Neural cell (in vitro differentiated cells): Measurements from ENCODE around the gene COL21A1. TPM values are rescaled to one million over a fixed set of nuclear protein-coding genes. Genes with fewer than 3 reads are reported as not detected.

ENCODE experiments used
- H2AFZ ChIP-seq: fragments of 200-600, 300-800 bp; sonication (generic), shearing (Covaris generic); 2 replicates; pipeline ENCODE4 v1.6.0; 2014; ENCODE audit warnings: low read depth, mild to moderate bottlenecking, antibody characterized with exemption, low read length, moderate library complexity
- H3F3A ChIP-seq: fragments of 200-600 bp; shearing (Covaris generic); 2 replicates; pipeline ENCODE4 v1.6.1; 2016; ENCODE audit warnings: mild to moderate bottlenecking, moderate library complexity, mixed read lengths, antibody characterized with exemption, low read length; ENCODE audit not compliant: insufficient read depth, poor library complexity, severe bottlenecking
- H3K27ac ChIP-seq: fragments of 200-600, 300-800 bp; sonication (generic), shearing (Covaris generic); 2 replicates; pipeline ENCODE4 v1.5.1; 2014; ENCODE audit warnings: mild to moderate bottlenecking, low read length, moderate library complexity
- H3K27me3 ChIP-seq: fragments of 300-800, 200-600 bp; sonication (generic), shearing (Covaris generic); 2 replicates; pipeline ENCODE4 v1.6.0; 2014; ENCODE audit warnings: mild to moderate bottlenecking, low read depth, low read length, moderate library complexity; ENCODE audit not compliant: insufficient read depth
- H3K36me3 ChIP-seq: fragments of 300-800, 200-600 bp; sonication (generic), shearing (Covaris generic); 2 replicates; pipeline ENCODE4 v1.5.1; 2014; ENCODE audit warnings: mild to moderate bottlenecking, antibody characterized with exemption, low read length, moderate library complexity; ENCODE audit not compliant: insufficient read depth
- H3K4me2 ChIP-seq: fragments of 300-800, 200-600 bp; sonication (generic), shearing (Covaris generic); 2 replicates; pipeline ENCODE4 v1.6.0; 2014; ENCODE audit warnings: mild to moderate bottlenecking, low read length
- H3K4me3 ChIP-seq: fragments of 300-800, 200-600 bp; sonication (generic), shearing (Covaris generic); 2 replicates; pipeline ENCODE4 v1.5.1; 2014; ENCODE audit warnings: mild to moderate bottlenecking, low read length, moderate library complexity
- H3K79me2 ChIP-seq: fragments of 200-600 bp; shearing (Covaris generic); replicated peaks from 2 replicates; pipeline ENCODE4 v1.6.0; 2014; ENCODE audit warnings: mild to moderate bottlenecking, low read length, moderate library complexity; ENCODE audit not compliant: insufficient read depth
- H3K9ac ChIP-seq: fragments of 300-800, 200-600 bp; sonication (generic), shearing (Covaris generic); 2 replicates; pipeline ENCODE4 v1.6.1; 2016; ENCODE audit warnings: mild to moderate bottlenecking, low read length, mixed read lengths
- H3K9me2 ChIP-seq: fragments of 200-600 bp; shearing (Covaris generic); 2 replicates; pipeline ENCODE4 v1.6.1; 2016; ENCODE audit warnings: mild to moderate bottlenecking, low read length, mixed read lengths; ENCODE audit not compliant: insufficient read depth
- H3K9me3 ChIP-seq: fragments of 200-600, 300-800 bp; sonication (generic), shearing (Covaris generic); 2 replicates; pipeline ENCODE4 v1.6.1; 2016; ENCODE audit warnings: mild to moderate bottlenecking, mixed run types, low read length, moderate library complexity, mixed read lengths
- H4K20me1 ChIP-seq: fragments of 200-600 bp; shearing (Covaris generic); 2 replicates; pipeline ENCODE4 v1.6.1; 2016; ENCODE audit warnings: mild to moderate bottlenecking, mixed run types; ENCODE audit not compliant: insufficient read depth
- EZH2 ChIP-seq: fragments of 200-600, 300-800 bp; shearing (Covaris generic), sonication (generic); IDR thresholded peaks from 2 replicates; pipeline ENCODE4 v1.6.1; 2014; ENCODE audit warnings: antibody characterized with exemption, low read length, borderline replicate concordance, mild to moderate bottlenecking; ENCODE audit not compliant: insufficient read depth, poor library complexity, severe bottlenecking
- RAD21 ChIP-seq: fragments of 450-650 bp; conservative IDR thresholded peaks from 2 replicates; pipeline ENCODE4 v1.6.1; 2014; ENCODE audit warnings: antibody characterized with exemption, mild to moderate bottlenecking, moderate library complexity
- SMC3 ChIP-seq: fragments of 450-650 bp; conservative IDR thresholded peaks from 2 replicates; pipeline ENCODE4 v1.6.1; 2014; ENCODE audit warnings: antibody characterized with exemption, mild to moderate bottlenecking, moderate library complexity; ENCODE audit not compliant: poor library complexity
- TAF1 ChIP-seq: IDR thresholded peaks from 2 replicates; pipeline ENCODE4 v1.6.1; 2012; ENCODE audit warnings: low read depth
- polyA plus RNA-seq: library from polyadenylated mRNA; depleted of rRNA; stranded (reverse); fragments of >200 nt; gene quantifications from 2 replicates; pipeline ENCODE4 v1.2.3, GENCODE V29; 2014
- TF ChIP-seq, protein P1 (sequence below): fragments of 450-650 bp; IDR thresholded peaks from 2 replicates; pipeline ENCODE4 v1.5.1; 2014; ENCODE audit warnings: antibody characterized with exemption, mild to moderate bottlenecking, moderate library complexity; ENCODE audit not compliant: poor library complexity, severe bottlenecking
- TF ChIP-seq, protein P2 (sequence below): IDR thresholded peaks from 2 replicates; pipeline ENCODE4 v1.6.1; 2012; ENCODE audit warnings: borderline replicate concordance

The COL21A1 gene
- polyA plus RNA-seq, 1 donor from 2014 or later = 0.25 TPM

GRCh38 chr6:56091159-56091869, 156.1 kb downstream of the COL21A1 start:
- Histone ChIP-seq H3K27ac (no peak overlapping the region), H3K9ac (no peak overlapping the region)

DNA sequence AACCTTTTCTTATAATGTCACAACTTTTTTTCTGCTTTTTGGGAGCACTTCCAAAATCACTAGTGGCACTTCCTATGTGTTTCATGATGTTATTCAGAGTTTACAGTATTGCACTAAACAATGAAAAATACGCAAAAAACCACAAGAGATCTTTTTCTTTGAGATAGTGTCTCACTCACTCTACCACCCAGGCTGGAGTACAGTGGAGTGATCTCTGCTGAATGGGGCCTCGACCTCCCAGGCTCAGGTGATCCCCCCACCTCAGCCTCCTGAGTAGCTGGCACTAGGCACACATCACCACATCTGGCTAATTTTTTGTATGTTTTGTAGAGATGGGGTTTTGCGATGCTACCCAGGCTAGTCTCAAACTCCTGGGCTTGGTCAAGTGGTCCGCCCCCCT, 158.7 kb downstream of the COL21A1 start:
- H3K4me3 ChIP-seq = no peak overlapping the region
- H4K20me1 ChIP-seq = no peaks in the 10 kb centered on the region

More at GRCh38 chr6:56091159-56091869, 156.1 kb downstream of the COL21A1 start:
- no peaks in the 10 kb centered on the region for H3K36me3 ChIP-seq
- H3K4me3 ChIP-seq = no peak overlapping the region
- no peaks in the 10 kb centered on the region for H3K9me3 ChIP-seq
- H3K27me3 ChIP-seq = no peaks in the 10 kb centered on the region
- H4K20me1 ChIP-seq = no peaks in the 10 kb centered on the region
- no peaks in the 10 kb centered on the region for H3K9me2 ChIP-seq
- H2AFZ ChIP-seq = no peak overlapping the region
- TF ChIP-seq TAF1 = no peak
- TF ChIP-seq SMC3 = no peak
- TF ChIP-seq RAD21 = no peak
- no peak for TF ChIP-seq EZH2
- H3F3A ChIP-seq = no peaks in the 10 kb centered on the region
- no peak overlapping the region for H3K4me2 ChIP-seq
- no peaks in the 10 kb centered on the region for H3K79me2 ChIP-seq

More for the DNA sequence above, 158.7 kb downstream of the COL21A1 start:
- Histone ChIP-seq H3F3A (no peaks in the 10 kb centered on the region), H3K79me2 (no peaks in the 10 kb centered on the region), H3K9me3 (no peaks in the 10 kb centered on the region), H3K27ac (no peak overlapping the region), H2AFZ (no peak overlapping the region), H3K36me3 (no peaks in the 10 kb centered on the region), H3K27me3 (no peaks in the 10 kb centered on the region), H3K9me2 (no peaks in the 10 kb centered on the region), H3K9ac (no peak overlapping the region), H3K4me2 (no peak overlapping the region)
- TF ChIP-seq, protein P1, sequence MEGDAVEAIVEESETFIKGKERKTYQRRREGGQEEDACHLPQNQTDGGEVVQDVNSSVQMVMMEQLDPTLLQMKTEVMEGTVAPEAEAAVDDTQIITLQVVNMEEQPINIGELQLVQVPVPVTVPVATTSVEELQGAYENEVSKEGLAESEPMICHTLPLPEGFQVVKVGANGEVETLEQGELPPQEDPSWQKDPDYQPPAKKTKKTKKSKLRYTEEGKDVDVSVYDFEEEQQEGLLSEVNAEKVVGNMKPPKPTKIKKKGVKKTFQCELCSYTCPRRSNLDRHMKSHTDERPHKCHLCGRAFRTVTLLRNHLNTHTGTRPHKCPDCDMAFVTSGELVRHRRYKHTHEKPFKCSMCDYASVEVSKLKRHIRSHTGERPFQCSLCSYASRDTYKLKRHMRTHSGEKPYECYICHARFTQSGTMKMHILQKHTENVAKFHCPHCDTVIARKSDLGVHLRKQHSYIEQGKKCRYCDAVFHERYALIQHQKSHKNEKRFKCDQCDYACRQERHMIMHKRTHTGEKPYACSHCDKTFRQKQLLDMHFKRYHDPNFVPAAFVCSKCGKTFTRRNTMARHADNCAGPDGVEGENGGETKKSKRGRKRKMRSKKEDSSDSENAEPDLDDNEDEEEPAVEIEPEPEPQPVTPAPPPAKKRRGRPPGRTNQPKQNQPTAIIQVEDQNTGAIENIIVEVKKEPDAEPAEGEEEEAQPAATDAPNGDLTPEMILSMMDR = no peak
- TF ChIP-seq, protein P2, sequence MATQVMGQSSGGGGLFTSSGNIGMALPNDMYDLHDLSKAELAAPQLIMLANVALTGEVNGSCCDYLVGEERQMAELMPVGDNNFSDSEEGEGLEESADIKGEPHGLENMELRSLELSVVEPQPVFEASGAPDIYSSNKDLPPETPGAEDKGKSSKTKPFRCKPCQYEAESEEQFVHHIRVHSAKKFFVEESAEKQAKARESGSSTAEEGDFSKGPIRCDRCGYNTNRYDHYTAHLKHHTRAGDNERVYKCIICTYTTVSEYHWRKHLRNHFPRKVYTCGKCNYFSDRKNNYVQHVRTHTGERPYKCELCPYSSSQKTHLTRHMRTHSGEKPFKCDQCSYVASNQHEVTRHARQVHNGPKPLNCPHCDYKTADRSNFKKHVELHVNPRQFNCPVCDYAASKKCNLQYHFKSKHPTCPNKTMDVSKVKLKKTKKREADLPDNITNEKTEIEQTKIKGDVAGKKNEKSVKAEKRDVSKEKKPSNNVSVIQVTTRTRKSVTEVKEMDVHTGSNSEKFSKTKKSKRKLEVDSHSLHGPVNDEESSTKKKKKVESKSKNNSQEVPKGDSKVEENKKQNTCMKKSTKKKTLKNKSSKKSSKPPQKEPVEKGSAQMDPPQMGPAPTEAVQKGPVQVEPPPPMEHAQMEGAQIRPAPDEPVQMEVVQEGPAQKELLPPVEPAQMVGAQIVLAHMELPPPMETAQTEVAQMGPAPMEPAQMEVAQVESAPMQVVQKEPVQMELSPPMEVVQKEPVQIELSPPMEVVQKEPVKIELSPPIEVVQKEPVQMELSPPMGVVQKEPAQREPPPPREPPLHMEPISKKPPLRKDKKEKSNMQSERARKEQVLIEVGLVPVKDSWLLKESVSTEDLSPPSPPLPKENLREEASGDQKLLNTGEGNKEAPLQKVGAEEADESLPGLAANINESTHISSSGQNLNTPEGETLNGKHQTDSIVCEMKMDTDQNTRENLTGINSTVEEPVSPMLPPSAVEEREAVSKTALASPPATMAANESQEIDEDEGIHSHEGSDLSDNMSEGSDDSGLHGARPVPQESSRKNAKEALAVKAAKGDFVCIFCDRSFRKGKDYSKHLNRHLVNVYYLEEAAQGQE = no peak
